GM12878 (cell line): ENCODE measurements around the gene LRRC4B. TPM values are rescaled to one million over a fixed set of nuclear protein-coding genes. Genes with fewer than 3 reads are reported as not detected.

Source experiments
- ATAC-seq: fragments of 200-7000 bp; cut with Tn5 transposase; 3 replicates; pipeline ENCODE4 v1.9.1; 2020; ENCODE audit warnings: mild to moderate bottlenecking, moderate library complexity
- BruUV-seq: library from RNA; stranded (reverse); fragments of 400-500 nt; replicated peaks from 2 replicates; lab custom pipeline; 2021; lab: Mats Ljungman, UMichigan
- CTCF ChIA-PET: fragments of 300-600 bp; sonication (Branson Sonifier 250); formaldehyde crosslinking; extraction: SDS; loops from one replicate; lab custom pipeline; 2021; ENCODE audit warnings: inconsistent platforms; lab: Yijun Ruan, JAX
- POLR2A ChIA-PET: fragments of 350-600 bp; formaldehyde crosslinking; extraction: SDS; loops from one replicate; lab custom pipeline; 2021; ENCODE audit warnings: inconsistent platforms; lab: Charles Lee
- RAD21 ChIA-PET: fragments of 300-600 bp; sonication (Branson Sonifier 250); formaldehyde crosslinking; loops from one replicate; lab custom pipeline; 2023; ENCODE audit warnings: antibody characterized with exemption; ENCODE audit not compliant: unreplicated experiment; lab: Charles Lee
- SMC1A ChIA-PET: fragments of 300-600 bp; sonication (Branson Sonifier 250); formaldehyde crosslinking; loops from one replicate; lab custom pipeline; 2023; ENCODE audit not compliant: unreplicated experiment, uncharacterized antibody; lab: Charles Lee
- DNase-seq: peaks from one replicate; pipeline ENCODE4 v3.0.0-alpha.2; 2011; ENCODE audit warnings: low read depth, low spot score
- FAIRE-seq: peaks from 3 replicates; lab custom pipeline; 2011; peaks lifted over from hg19 to GRCh38; lab: Jason Lieb, UNC
- H2AFZ ChIP-seq: 2 replicates; pipeline ENCODE4 v1.6.0; 2011; ENCODE audit warnings: low read depth, low read length, control low read depth; ENCODE audit not compliant: control insufficient read depth
- H3K27ac ChIP-seq: 2 replicates; pipeline ENCODE4 v1.5.1; 2011; ENCODE audit warnings: control low read depth; ENCODE audit not compliant: control insufficient read depth, insufficient read depth
- H3K27me3 ChIP-seq, 2 experiments: replicated peaks in 1 of 2; 2 replicates each; pipeline versions ENCODE4 v1.6.0 to v1.6.1; 2011; ENCODE audit warnings: low read length in 1 of 2; ENCODE audit not compliant: control insufficient read depth in 2 of 2, insufficient read depth in 2 of 2
- H3K36me3 ChIP-seq, 2 experiments: 2 replicates each; pipeline ENCODE4 v1.5.1; 2011; ENCODE audit warnings: low read length in 1 of 2; ENCODE audit not compliant: control insufficient read depth in 2 of 2, insufficient read depth in 2 of 2
- H3K4me1 ChIP-seq: 2 replicates; pipeline ENCODE4 v1.6.1; 2011; ENCODE audit warnings: mild to moderate bottlenecking, low read length, moderate library complexity, mixed read lengths; ENCODE audit not compliant: control insufficient read depth, insufficient read depth
- H3K4me2 ChIP-seq: 2 replicates; pipeline ENCODE4 v1.6.0; 2011; ENCODE audit warnings: control low read depth; ENCODE audit not compliant: control insufficient read depth, insufficient read depth
- H3K4me3 ChIP-seq: fragments of 200-600 bp; sonication (generic); 2 replicates; pipeline ENCODE4 v1.5.1; 2016
- H3K79me2 ChIP-seq: 2 replicates; pipeline ENCODE4 v1.6.0; 2011; ENCODE audit warnings: low read length; ENCODE audit not compliant: control insufficient read depth, insufficient read depth
- H3K9ac ChIP-seq: 2 replicates; pipeline ENCODE4 v1.8.0; 2011; ENCODE audit warnings: low read length, control low read depth, mixed read lengths; ENCODE audit not compliant: control insufficient read depth, insufficient read depth
- H3K9me3 ChIP-seq: replicated peaks from 3 replicates; pipeline ENCODE4 v1.5.1; 2011; ENCODE audit warnings: mild to moderate bottlenecking, low read length; ENCODE audit not compliant: control insufficient read depth, insufficient read depth
- H4K20me1 ChIP-seq: 2 replicates; pipeline ENCODE4 v1.6.0; 2011; ENCODE audit not compliant: control insufficient read depth, insufficient read depth
- BACH1 ChIP-seq: fragments of 450-650 bp; IDR thresholded peaks from 2 replicates; pipeline ENCODE4 v1.6.1; 2017; ENCODE audit warnings: mild to moderate bottlenecking, borderline replicate concordance
- BRCA1 ChIP-seq: IDR thresholded peaks from 2 replicates; pipeline ENCODE4 v1.6.1; 2011; ENCODE audit warnings: low read depth, low read length, improper control_type of control experiment
- CHD1 ChIP-seq: IDR thresholded peaks from 2 replicates; pipeline ENCODE4 v1.6.1; 2012; ENCODE audit warnings: low read depth, low read length, improper control_type of control experiment
- FOXM1 ChIP-seq: IDR thresholded peaks from 2 replicates; pipeline ENCODE4 v1.6.1; 2012; ENCODE audit warnings: low read depth, mild to moderate bottlenecking, inconsistent platforms, low read length, moderate library complexity
- HDAC2 ChIP-seq: fragments of 200-600 bp; sonication (generic); IDR thresholded peaks from 2 replicates; pipeline ENCODE4 v1.6.1; 2017
- IKZF1 ChIP-seq: fragments of 450-650 bp; conservative IDR thresholded peaks from 2 replicates; pipeline ENCODE4 v1.6.1; 2017; ENCODE audit warnings: antibody characterized with exemption, mild to moderate bottlenecking
- JUNB ChIP-seq: IDR thresholded peaks from 2 replicates; pipeline ENCODE4 v1.6.1; 2016; ENCODE audit warnings: antibody characterized with exemption, mild to moderate bottlenecking
- KLF5 ChIP-seq: fragments of 450-650 bp; IDR thresholded peaks from 2 replicates; pipeline ENCODE4 v1.6.1; 2014; ENCODE audit warnings: mild to moderate bottlenecking; ENCODE audit not compliant: partially characterized antibody
- NFYA ChIP-seq: IDR thresholded peaks from 2 replicates; pipeline ENCODE4 v1.6.1; 2011; ENCODE audit warnings: low read depth, mild to moderate bottlenecking, low read length, improper control_type of control experiment, borderline replicate concordance
- NR2C1 ChIP-seq: fragments of 450-650 bp; IDR thresholded peaks from 2 replicates; pipeline ENCODE4 v1.6.1; 2017; ENCODE audit warnings: antibody characterized with exemption, mild to moderate bottlenecking, moderate library complexity
- PBX3 ChIP-seq: IDR thresholded peaks from 2 replicates; pipeline ENCODE4 v1.6.1; 2011; ENCODE audit warnings: mild to moderate bottlenecking, low read depth, low read length, moderate library complexity; ENCODE audit not compliant: insufficient replicate concordance
- RAD21 ChIP-seq: IDR thresholded peaks from 2 replicates; pipeline ENCODE4 v1.6.1; 2011; ENCODE audit warnings: mild to moderate bottlenecking, low read depth, low read length, moderate library complexity; ENCODE audit not compliant: insufficient read depth
- RBBP5 ChIP-seq: fragments of 200-600 bp; sonication (generic); conservative IDR thresholded peaks from 2 replicates; pipeline ENCODE4 v1.6.1; 2016
- TARDBP ChIP-seq: IDR thresholded peaks from 2 replicates; pipeline ENCODE4 v1.6.1; 2016; ENCODE audit warnings: borderline replicate concordance
- TCF12 ChIP-seq: IDR thresholded peaks from 2 replicates; pipeline ENCODE4 v1.6.1; 2011; ENCODE audit warnings: low read depth, mild to moderate bottlenecking, low read length
- ZZZ3 ChIP-seq: IDR thresholded peaks from 2 replicates; pipeline ENCODE4 v1.6.1; 2011; ENCODE audit warnings: low read depth; ENCODE audit not compliant: control insufficient read depth, insufficient read length
- WGBS: methylation state at CpG from one replicate; pipeline ENCODE4 v1.1.6; 2016; ENCODE audit warnings: low lambda C conversion rate; ENCODE audit not compliant: insufficient replicate concordance, insufficient coverage; ENCODE audit errors: missing lambda C conversion rate; 5-methylcytosine and 5-hydroxymethylcytosine counted together
- in situ Hi-C: fragments of 300-500 bp; cut with MboI; formaldehyde crosslinking; loops from 9 replicates; pipeline ENCODE4 v1.14.3; 2018; ENCODE audit warnings: mixed read lengths
- intact Hi-C: fragments of 100-400 bp; cut with micrococcal nuclease; formaldehyde crosslinking; loops from one replicate; pipeline ENCODE4 v1.14.2; 2022; ENCODE audit not compliant: unreplicated experiment
- polyA plus RNA-seq, 11 experiments: library from polyadenylated mRNA; depleted of rRNA in 4 of 11; unstranded in 6 of 11; stranded (reverse) in 5 of 11; fragments of >200 nt; fragmentation: Nextera tagmentation in 4 of 11; fragmentation: Illumina TruSeq in 1 of 11; extraction: Ambion mirVana in 4 of 11; extraction: Trizol in 1 of 11; gene quantifications; 1 replicate in 1 of 11; 2 replicates in 10 of 11; pipeline versions ENCODE4 v1.2.1 to v1.2.3, GENCODE V29; 2011 to 2016; ENCODE audit warnings: inconsistent platforms in 2 of 11, missing spikeins in 2 of 11, low read depth in 1 of 11
- total RNA-seq, 4 experiments: library from RNA; depleted of rRNA in 3 of 4; stranded (reverse); fragments of >200 nt in 3 of 4; fragmentation: Illumina TruSeq in 1 of 4; extraction: Trizol in 1 of 4; gene quantifications; 2 replicates each; pipeline versions ENCODE4 v1.2.1 to v1.2.3, GENCODE V29; 2013 to 2021
- TF ChIP-seq, protein P1 (sequence below): fragments of 450-650 bp; formaldehyde crosslinking; IDR thresholded peaks from 2 replicates; pipeline ENCODE4 v1.5.0; 2022; ENCODE audit warnings: mild to moderate bottlenecking, missing genetic modification characterization

LRRC4B gene
- total and polyA plus RNA-seq, 10 of the 15 experiments (the other 5 are each of a cell fraction or from before 2014, with no cell fraction given) = 0.14 TPM; not detected in 9

- ATAC-seq = no peak
- no peaks in the 10 kb centered on the region for H3K79me2 ChIP-seq
- no peak overlapping the region for H3K9ac ChIP-seq
- in situ Hi-C loops = no loop called here
- intact Hi-C loops = no loop called here
- no peaks in the 10 kb centered on the region for H3K27me3 ChIP-seq
- WGBS = 47% methylated on average over 10 of the region's 12 CpGs
- H3K4me2 ChIP-seq = no peak overlapping the region
- no peaks in the 10 kb centered on the region for H3K9me3 ChIP-seq
- no peaks in the 10 kb centered on the region for H3K4me1 ChIP-seq
- no peak overlapping the region for H2AFZ ChIP-seq
- H3K36me3 ChIP-seq = no peaks in the 10 kb centered on the region
- FAIRE-seq = no peak
- ChIA-PET RAD21 (no interaction called here), SMC1A (no interaction called here), POLR2A (no interaction called here), CTCF (no interaction called here)
- H3K27ac ChIP-seq = no peak overlapping the region
- H3K4me3 ChIP-seq = no peak overlapping the region
- no peaks in the 10 kb centered on the region for H4K20me1 ChIP-seq
- DNase-seq = no peak
- TF ChIP-seq IKZF1 (no peak), HDAC2 (no peak), RBBP5 (no peak), CHD1 (no peak)
- TF ChIP-seq, all 136 proteins: peak for 0
- BruUV-seq = no TSS peak
Observed at GRCh38 chr19:50516456-50516855, 51.8 kb downstream of the LRRC4B start.

DNA sequence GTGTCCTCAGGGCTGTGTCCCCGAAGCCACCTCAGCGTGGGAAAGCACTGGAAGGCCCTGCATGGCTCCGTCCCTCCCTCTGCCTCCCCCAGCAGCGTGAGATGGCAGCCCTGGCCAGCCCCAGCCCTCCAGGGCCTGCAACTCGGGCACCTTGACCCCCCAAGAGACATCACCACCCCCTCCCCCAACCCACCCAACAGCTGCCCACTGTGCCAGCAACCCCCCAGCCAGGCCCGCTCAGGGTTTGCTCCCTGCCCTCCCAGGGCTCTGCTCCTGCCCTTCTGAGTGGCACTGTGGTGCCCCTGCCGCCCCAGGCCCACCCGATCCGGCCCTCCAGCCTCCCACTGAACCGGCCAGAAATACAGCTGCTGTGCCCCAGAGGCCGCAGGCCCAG, 53.1 kb downstream of the LRRC4B start:
- no peak overlapping the region for H3K4me2 ChIP-seq
- H3K79me2 ChIP-seq = no peaks in the 10 kb centered on the region
- H2AFZ ChIP-seq = no peak overlapping the region
- in situ Hi-C loops = no loop called here
- no peak overlapping the region for H3K4me3 ChIP-seq
- intact Hi-C loops = no loop called here
- DNase-seq (no peak), FAIRE-seq (no peak), ATAC-seq (no peak)
- H4K20me1 ChIP-seq = no peaks in the 10 kb centered on the region
- WGBS = 46% methylated on average over 11 of the region's 11 CpGs
- H3K9me3 ChIP-seq = no peaks in the 10 kb centered on the region
- POLR2A ChIA-PET = no interaction called here
- H3K9ac ChIP-seq = no peak overlapping the region
- no peak overlapping the region for H3K27ac ChIP-seq
- no peaks in the 10 kb centered on the region for H3K36me3 ChIP-seq
- H3K4me1 ChIP-seq = peaks cover 3% of the 10 kb centered on the region; the same call in 1 of the 2 replicates
- CTCF ChIA-PET = no interaction called here
- no peaks in the 10 kb centered on the region for H3K27me3 ChIP-seq
- BruUV-seq = no TSS peak
- RAD21 ChIA-PET = no interaction called here
- SMC1A ChIA-PET = no interaction called here
- TF ChIP-seq, protein P1, sequence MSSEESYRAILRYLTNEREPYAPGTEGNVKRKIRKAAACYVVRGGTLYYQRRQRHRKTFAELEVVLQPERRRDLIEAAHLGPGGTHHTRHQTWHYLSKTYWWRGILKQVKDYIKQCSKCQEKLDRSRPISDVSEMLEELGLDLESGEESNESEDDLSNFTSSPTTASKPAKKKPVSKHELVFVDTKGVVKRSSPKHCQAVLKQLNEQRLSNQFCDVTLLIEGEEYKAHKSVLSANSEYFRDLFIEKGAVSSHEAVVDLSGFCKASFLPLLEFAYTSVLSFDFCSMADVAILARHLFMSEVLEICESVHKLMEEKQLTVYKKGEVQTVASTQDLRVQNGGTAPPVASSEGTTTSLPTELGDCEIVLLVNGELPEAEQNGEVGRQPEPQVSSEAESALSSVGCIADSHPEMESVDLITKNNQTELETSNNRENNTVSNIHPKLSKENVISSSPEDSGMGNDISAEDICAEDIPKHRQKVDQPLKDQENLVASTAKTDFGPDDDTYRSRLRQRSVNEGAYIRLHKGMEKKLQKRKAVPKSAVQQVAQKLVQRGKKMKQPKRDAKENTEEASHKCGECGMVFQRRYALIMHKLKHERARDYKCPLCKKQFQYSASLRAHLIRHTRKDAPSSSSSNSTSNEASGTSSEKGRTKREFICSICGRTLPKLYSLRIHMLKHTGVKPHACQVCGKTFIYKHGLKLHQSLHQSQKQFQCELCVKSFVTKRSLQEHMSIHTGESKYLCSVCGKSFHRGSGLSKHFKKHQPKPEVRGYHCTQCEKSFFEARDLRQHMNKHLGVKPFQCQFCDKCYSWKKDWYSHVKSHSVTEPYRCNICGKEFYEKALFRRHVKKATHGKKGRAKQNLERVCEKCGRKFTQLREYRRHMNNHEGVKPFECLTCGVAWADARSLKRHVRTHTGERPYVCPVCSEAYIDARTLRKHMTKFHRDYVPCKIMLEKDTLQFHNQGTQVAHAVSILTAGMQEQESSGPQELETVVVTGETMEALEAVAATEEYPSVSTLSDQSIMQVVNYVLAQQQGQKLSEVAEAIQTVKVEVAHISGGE (CRISPR knock-in tag) = no peak
- TF ChIP-seq FOXM1 (no peak), ZZZ3 (no peak), BACH1 (no peak), BRCA1 (no peak), NR2C1 (no peak), JUNB (no peak), TCF12 (no peak), RAD21 (no peak), TARDBP (no peak), PBX3 (no peak), KLF5 (no peak), NFYA (no peak)
